Body of pancreas (tissue), 4 donors: ENCODE data around the gene TNNT2.

ENCODE experiments used
- POLR2A ChIP-seq, 3 donors: fragments of 450-650 bp; IDR thresholded peaks; one replicate each; pipeline ENCODE4 v1.6.1; 2016; ENCODE audit warnings: antibody characterized with exemption in 3 of 3, mild to moderate bottlenecking in 2 of 3
- TF ChIP-seq, protein P1 (sequence below), 7 experiments: fragments of 450-650 bp in 4 of 7; fragments of 200-600 bp in 3 of 7; sonication (generic) in 3 of 7; IDR thresholded peaks; one replicate each; pipeline ENCODE4 v1.5.1; 2016 to 2019; ENCODE audit warnings: antibody characterized with exemption in 7 of 7

DNA sequence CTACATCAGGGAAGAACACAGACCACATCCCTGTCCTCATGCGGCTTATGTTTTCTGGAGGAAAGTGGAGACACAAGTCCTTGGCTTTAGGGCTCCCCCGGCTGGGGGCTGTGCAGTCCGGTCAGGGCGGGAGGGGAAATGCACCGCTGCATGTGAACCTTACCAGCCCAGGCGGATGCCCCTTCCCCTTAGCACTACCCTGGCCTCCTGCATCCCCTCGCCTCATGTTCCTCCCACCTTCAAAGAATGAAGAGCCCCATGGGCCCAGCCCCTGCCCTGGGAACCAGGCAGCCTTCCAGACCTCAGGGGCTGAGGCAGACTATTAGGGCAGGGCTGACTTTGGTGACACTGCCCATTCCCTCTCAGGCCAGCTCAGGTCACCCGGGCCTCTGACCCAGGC, 45.5 kb downstream of the TNNT2 start:
- no peak for TF ChIP-seq POLR2A (IDR thresholded peaks at IDR 0.05)
- TF ChIP-seq, protein P1, sequence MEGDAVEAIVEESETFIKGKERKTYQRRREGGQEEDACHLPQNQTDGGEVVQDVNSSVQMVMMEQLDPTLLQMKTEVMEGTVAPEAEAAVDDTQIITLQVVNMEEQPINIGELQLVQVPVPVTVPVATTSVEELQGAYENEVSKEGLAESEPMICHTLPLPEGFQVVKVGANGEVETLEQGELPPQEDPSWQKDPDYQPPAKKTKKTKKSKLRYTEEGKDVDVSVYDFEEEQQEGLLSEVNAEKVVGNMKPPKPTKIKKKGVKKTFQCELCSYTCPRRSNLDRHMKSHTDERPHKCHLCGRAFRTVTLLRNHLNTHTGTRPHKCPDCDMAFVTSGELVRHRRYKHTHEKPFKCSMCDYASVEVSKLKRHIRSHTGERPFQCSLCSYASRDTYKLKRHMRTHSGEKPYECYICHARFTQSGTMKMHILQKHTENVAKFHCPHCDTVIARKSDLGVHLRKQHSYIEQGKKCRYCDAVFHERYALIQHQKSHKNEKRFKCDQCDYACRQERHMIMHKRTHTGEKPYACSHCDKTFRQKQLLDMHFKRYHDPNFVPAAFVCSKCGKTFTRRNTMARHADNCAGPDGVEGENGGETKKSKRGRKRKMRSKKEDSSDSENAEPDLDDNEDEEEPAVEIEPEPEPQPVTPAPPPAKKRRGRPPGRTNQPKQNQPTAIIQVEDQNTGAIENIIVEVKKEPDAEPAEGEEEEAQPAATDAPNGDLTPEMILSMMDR (IDR thresholded peaks at IDR 0.05), result no peak
